Eye (tissue), 1 donor: ENCODE data around the gene ZNF594.
"Not testable (repeated sequence)": the region's sequence is repeated elsewhere in the genome, so short reads cannot be mapped to it uniquely, and the experiment has no call there.

Experiments
- DNase-seq: peaks from one replicate; pipeline ENCODE4 v3.0.0-alpha.2; 2015

ZNF594 gene

DNA sequence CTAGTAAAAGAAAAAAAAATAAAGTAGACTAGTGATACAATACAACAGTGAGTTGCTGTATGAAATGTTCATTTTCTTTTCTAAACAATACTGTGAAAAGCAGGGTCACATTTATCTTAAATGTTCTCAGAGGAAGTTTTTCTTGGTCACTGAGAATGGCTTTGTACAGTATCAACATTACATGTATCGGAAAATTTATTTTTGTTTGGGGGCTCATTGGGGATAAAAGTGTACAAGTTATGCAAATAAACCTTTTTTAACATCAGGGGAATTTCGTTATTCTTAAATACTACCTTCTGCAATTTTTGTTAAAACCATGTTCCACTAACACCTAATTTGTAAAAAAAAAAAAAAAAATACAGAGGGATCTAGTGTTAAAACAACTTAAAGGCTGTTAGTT lies 8.7 kb upstream of the ZNF594 start:
- DNase-seq, result no peak

- DNase-seq, result no peak
Observed at GRCh38 chr17:5198472-5198871, 6.8 kb upstream of the ZNF594 start.

- no peak for DNase-seq
Observed at GRCh38 chr17:5194346-5194745, 2.7 kb upstream of the ZNF594 start.

DNA sequence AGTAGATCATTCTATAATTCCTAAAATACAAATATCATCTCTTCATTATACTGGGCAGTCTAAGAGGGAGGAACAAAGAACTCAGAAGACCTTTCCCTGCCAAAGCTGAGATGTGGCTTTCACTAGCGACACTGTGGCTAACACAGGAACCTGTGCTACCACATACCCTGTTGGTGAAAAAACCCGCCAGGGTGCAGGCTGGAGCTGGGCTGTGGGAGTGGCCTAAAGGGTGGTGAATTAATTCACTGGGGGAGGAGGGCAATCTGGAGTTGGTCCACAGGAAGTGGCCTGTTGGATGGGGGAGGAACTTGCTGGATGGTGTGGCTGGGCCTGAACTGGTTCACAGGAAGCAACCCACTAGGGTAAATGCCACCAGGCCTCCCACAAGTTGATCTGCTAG lies 7.4 kb downstream of the ZNF594 start:
- DNase-seq, result no peak

GRCh38 chr17:5183410-5183793 lies 8.3 kb downstream of the ZNF594 start:
- no peak for DNase-seq

DNA sequence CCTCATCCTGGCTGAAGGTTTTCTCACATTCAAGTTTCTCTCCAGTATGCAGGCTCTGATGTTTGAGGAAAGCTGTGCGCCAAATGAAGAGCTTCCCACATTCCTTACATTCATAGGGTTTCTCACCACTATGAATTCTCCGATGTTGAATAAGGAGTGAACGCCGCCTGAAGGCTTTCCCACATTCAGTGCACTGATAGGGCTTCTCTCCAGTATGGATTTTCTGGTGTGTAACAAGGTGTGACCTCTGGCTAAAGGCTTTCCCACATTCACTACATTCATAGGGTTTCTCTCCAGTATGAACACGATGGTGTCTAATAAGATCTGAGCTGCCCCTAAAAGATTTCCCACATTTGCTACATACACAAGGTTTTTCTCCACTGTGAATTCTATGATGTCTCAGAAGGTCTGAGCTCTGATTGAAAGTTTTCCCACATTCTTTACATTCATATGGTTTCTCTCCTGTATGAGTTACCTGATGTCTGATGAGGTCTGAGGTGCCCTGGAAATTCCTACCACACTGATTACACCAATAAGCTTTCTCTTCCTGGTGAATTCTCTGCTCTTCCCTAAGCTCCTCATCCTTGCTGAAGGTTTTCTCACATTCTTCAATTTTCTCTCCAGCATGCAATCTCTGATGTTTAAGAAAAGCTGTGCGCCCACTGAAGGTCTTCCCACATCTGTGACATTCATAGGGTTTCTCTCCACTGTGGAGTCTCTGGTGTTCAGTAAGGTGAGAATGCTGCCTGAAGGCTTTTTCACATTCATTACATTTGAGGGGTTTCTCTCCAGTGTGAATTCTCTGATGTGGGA lies 8.9 kb downstream of the ZNF594 start:
- no peak for DNase-seq

- no peak for DNase-seq
Observed at GRCh38 chr17:5181509-5182305, 10.0 kb downstream of the ZNF594 start.

- DNase-seq, result no peak
Observed at GRCh38 chr17:5179003-5179402, 12.7 kb downstream of the ZNF594 start.

- DNase-seq, result not testable (repeated sequence)
Observed at GRCh38 chr17:5175027-5175426, 16.6 kb downstream of the ZNF594 start.

- not testable (repeated sequence) for DNase-seq
Observed at GRCh38 chr17:5165791-5166564, 25.7 kb downstream of the ZNF594 start.

DNA sequence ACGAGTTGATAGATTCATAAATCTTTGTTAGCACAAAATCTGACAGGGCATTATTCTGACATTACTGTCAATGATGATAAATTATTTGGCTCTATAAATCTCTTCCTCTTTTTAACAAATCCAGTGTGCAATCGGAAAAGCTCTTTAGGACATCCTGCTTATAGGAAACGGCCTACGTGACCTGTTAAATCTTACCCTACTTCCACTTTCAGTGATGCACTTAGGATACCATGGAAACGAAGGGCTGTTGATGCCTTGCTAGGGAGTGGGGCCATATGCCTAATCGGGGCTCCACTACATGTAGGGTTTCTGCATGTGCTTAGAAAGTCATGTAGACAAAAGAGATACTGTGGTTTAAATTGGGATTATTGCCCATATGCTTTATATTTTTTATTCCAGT lies 27.2 kb downstream of the ZNF594 start:
- no peak for DNase-seq

DNA sequence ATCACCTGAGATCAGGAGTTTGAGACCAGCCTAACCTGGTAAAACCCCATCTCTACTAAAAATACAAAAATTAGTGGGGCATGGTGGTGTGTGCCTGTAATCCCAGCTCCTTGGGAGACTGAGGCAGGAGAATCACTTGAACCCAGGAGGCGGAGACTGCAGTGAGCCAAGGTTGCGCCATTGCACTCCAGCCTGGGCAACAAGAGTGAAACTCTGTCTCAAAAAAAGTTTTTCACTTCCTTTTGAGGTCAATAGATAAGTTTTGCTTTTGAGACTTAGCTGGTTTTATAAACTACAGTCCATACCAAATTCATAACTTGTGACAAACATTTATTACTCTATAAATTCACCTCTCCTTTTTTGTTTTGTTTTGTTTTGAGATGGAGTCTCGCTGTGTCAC lies 29.9 kb downstream of the ZNF594 start:
- DNase-seq, result not testable (repeated sequence)

GRCh38 chr17:5160702-5161101 lies 31.0 kb downstream of the ZNF594 start:
- DNase-seq, result not testable (repeated sequence)

- DNase-seq, result not testable (repeated sequence)
Observed at GRCh38 chr17:5146122-5146521, 45.5 kb downstream of the ZNF594 start.

GRCh38 chr17:5142877-5143276 lies 48.8 kb downstream of the ZNF594 start:
- DNase-seq, result not testable (repeated sequence)

DNA sequence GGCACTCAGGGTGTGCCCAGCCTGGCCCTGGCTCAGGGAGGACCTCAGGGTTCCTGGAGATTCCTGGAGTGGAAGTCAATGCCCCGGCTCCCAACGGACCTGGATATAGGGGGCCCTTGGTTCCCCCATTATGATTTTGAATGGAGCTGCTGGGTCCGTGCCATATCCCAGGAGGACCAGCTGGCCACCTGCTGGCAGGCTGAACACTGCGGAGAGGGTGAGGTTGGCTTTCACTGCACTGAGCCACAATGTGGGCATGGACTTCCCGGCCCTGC lies 52.3 kb downstream of the ZNF594 start:
- no peak for DNase-seq

- no peak for DNase-seq
Observed at GRCh38 chr17:5138616-5139457, 52.8 kb downstream of the ZNF594 start.

DNA sequence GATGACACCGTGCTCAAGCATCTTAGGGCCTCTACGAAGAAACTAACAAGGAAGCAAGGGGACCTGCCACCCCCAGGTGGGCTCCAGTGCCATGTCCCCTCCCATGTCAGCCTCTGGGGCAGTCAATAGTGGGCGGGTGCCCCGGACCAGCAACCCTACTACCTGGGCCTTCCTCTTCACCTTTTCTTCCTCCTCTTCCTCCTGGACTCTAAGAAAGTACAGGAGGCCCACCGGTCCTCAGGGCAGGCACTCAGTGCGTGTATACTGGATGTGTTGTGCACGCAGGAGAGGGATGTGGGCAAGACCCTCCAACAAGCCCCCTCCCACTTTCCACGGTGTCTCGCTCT lies 53.5 kb downstream of the ZNF594 start:
- not testable (repeated sequence) for DNase-seq

DNA sequence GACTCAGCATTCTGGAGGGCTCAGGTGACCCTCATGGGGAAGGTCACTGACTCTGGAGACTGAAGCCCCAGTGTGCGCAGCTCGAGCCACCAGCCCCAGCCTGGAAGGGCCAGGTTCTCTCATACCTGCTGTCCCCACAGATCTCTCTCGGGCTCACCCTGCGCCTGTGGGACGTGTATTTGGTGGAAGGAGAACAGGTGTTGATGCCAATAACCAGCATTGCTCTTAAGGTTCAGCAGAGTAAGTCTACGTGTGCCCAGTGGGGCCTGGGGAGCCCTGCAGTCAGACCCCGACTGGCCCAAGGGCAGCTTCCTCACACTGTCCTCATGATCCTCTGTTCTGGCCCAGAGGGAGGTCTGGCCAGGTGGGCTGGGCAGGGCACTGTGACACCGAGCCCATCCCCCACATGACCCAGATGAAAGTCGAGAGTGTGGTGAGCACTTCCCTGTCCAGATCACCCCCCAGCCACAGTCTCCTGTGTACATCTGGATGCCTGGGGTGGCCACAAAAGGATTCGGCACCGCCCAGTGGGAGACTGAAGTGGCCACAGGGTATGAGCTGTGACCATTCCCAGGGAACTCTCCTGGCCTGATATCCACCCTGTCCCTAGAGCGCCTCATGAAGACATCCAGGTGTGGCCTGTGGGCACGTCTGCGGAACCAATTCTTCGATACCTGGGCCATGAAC lies 54.0 kb downstream of the ZNF594 start:
- not testable (repeated sequence) for DNase-seq

DNA sequence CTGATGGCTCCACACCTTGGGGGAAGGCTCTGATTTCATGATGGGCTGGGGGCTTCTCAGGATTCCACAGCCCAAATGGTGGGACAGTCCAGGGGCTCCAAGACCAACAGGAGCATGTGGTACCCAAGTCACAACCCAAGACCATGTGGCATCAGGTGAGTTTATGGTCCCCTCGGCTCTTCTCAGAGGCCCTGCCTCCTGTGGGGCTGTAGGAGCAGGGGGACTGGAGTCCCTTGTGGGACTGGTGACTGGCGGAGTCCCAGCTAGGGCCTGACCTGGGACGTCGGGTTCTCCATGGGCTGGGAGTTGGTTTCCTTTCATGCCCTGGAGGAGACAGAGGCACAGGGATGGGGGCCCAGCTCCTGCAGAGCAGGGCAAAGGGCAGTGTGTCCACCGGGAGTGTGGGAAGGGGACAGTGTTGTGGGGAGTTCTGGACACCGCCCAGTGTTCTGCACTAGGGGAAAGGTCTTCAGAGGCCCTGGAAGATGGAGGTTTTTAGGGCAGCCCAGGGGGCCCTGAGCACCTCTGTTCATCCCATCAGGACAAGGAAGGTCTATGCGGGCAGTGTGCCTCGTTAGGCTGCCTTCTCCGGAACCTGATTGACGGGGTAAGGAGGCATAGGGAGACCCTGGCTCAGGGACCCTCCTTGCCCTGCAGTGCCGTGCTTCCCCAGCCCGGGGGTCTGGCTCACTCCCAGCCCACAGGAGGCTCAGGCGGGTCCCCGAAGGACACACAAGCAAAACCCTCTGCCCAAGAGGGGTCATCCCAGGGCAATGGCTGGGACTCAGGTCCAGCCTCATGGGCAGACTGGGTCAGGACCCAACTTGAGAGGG lies 54.9 kb downstream of the ZNF594 start:
- DNase-seq, result not testable (repeated sequence)
